Measurements from ENCODE around the gene RIN1.
A peak's percentile ranks its signal among the peaks of the same experiment; 100 is the strongest.

RIN1 gene

GRCh38 chr11:66302656-66303055, 33.6 kb downstream of the RIN1 start:
- no peak for DNase-seq (ENCODE audit: low read depth in 4 of 4, low spot score in 1 of 4)

DNA sequence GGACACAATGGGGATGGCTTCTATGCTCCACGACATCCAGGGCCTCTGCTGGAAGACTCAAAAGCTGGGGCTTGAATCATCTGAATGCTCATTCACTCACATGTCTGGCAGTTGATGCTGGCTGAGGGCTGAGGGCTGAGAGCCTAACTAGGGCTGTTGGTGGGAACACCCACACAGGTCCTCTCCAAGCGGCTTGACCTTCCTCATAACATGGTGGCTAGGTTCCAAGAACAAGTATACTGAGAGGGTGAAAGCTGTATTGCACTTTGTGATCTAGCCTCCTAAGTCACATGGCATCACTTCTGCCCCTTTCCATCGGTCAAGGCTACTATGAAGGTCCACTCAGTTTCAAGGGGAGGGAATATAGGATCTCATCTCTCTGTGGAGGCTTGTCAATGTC, 37.0 kb downstream of the RIN1 start:
- DNase-seq (ENCODE audit: low read depth in 4 of 4, low spot score in 1 of 4) = no peak

DNA sequence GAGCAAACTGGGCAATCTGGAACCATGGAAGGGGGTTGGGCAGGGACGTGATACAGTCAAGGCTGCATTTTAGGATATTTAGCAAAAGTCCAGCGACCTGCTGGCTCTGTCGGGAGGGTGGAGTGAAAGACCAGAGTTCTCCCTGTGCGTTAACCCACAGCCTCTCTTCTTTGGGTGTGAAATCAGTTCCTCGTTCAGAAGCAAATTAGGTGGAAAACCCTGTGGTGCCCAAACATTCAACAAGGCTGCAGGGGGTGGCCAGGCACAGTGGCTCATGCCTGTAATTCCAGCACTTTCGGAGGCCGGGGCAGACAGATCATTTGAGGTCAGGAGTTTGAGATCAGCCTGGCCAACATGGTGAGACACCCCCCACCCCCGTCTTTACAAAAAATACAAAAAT, 38.6 kb downstream of the RIN1 start:
- no peak for DNase-seq (ENCODE audit: low read depth in 4 of 4, low spot score in 1 of 4)

- no peak for DNase-seq (ENCODE audit: low read depth in 4 of 4, low spot score in 1 of 4)
These were observed 41.3 kb downstream of the RIN1 start for GRCh38 chr11:66294626-66295620.

DNA sequence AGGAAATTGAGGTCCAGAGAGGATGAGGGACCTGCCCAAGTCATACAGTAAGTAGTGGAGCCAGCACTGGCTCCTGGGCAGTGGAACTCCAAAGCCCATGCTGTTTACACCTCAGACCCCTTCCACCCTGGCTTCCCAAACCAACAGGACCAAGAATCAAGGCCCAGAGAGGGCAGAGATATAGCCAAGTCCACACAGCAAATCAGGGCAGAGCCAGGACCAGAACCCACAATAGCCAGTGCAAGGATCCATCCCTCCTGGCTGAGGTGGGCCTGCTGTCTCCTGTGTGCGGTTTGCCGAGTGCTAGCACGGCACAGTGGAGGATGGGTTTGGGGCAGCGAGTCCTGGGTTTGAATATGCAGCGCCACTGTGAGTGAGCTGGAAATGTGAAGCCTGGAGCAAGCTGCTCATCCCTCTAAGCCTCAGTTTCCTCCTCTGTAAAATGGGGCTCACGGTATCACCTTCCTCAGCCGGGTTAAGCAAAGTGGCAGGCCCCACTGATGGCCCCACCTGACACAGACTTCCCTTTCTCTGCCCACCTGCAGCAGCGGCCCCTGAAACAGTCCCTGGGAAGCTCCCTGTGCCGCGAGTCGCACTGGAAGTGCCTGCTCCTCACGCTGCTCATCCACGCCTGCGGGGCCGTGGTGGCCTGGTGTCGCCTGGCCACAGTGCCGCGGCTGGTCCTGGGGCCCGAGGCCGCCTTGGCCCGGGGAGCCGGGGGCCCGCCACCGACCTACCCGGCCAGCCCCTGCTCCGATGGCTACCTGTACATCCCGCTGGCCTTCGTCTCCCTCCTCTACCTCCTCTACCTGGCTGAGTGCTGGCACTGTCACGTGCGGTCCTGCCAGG, 42.2 kb downstream of the RIN1 start:
- no peak for DNase-seq (ENCODE audit: low read depth in 4 of 4, low spot score in 1 of 4)

DNA sequence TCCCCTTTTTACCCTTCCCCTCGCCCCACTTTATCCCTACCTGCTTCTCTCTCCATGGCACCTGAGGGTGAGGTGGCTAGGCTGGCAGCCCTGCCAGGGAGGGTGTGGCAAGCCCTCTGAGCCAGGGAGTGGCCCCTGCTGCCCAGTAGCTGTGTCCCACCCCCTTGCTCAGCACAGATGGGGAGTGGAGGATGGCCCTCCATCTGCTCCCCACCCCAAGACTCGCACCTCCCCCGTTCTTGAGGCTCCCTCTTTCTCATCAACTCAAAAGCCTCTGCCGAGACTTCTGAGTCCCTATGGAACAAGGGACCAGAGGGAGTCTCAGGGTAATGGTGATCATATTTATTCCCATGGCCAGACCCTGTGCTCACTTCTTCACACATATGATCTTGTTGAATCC, 42.9 kb downstream of the RIN1 start:
- no peak for DNase-seq (ENCODE audit: low read depth in 4 of 4, low spot score in 1 of 4)

GRCh38 chr11:66292543-66293332, 43.5 kb downstream of the RIN1 start:
- DNase-seq (ENCODE audit: low read depth in 4 of 4, low spot score in 1 of 4) = no peak

DNA sequence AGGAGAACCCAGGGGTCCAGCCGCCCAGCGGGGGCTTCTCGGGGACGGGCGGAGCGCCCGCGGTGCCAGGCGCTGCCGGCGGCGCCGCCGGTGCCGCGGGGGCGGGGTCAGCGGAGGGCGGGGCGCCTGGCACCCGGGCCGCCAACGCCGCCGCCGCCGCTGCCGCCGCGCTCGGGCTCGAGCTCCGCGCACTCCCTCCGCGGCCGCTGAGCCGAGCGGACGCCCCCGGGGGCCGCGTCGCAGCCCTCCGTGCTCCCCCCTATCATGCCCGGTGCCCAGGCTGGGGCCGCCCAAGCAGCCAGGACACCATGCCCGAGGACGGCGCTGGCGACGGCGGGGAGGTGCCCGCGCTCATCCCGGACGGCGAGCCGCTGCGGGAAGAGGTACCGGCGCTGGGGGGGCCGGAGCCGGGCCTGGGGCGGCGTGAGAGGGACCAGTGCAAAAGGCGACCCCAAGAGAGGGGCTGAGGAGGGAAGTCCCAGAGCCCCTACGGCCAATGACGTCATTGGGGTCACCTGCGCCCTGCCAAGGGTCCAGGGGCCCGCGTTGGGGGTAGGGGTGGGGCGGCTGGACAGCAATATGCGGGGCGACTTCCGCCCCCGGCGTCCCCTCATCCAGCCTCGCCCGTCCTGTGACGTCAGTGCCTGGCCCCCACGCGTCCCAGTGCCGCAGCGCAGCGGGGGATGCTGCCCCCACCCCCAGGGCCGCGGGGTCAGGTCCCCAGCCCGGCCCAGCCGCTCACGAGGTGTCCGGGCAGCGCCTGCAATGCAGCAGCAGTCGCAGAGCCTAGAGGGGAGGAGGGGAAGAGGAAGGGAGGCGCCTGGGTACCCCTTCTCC, 44.3 kb downstream of the RIN1 start, which contains the start of gene TMEM151A:
TSS of gene TMEM151A (plus strand) at position 189 of the 837 bp plus-strand sequence. CDS start at position 309, 120 bp downstream.
- DNase-seq (ENCODE audit: low read depth in 4 of 4, low spot score in 1 of 4) = no peak

GRCh38 chr11:66291303-66291705, 44.9 kb downstream of the RIN1 start:
- DNase-seq (ENCODE audit: low read depth in 4 of 4, low spot score in 1 of 4) = no peak

- DNase-seq (ENCODE audit: low read depth in 4 of 4, low spot score in 1 of 4) = no peak
These were observed 46.0 kb downstream of the RIN1 start for GRCh38 chr11:66290330-66290621.

GRCh38 chr11:66289548-66290329, 46.5 kb downstream of the RIN1 start:
- peak; percentile 70 to 77 (median 72) for DNase-seq (ENCODE audit: low read depth in 4 of 4, low spot score in 1 of 4)

DNA sequence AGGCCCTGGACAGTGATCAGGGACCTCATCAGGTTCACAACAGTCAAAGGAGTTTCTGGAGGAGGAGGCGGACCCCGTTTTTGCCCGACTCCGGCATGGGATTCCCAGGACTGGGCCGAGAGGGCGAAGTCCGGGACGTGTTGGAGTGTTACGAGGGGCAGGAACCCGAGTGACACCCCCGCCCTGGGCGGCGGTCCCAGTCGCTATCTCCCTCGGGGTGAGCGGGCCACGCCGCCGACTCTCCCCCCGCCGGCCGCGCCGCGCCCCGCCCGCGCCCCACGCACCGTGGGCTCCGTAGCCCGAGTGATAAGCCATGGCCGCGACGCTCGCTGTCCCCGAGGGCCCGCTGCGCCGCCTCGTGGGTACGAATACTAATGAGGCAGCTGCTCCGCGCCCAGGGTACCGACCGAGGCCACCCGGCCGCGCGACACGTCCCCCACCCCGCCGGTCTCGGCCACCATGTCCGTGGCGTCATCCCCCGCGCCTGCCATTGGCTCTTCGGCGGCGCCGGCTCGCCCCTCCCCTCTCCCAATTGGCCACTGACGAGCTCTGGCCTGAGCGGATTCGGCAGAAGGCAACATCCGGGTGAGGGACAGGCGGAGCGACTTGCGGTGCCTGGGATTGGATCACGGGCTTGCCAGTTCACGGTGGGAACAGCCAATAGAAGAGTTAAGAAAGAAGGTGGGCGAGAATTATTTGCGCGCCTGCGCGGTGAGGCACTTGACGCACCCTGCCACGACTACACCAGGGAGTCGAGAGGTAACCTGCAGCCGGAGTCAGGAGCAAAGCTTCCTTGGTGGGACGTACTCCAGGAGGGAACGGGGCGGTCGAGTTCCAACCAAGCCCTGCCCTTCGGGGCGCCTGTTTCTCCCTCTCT, 47.3 kb downstream of the RIN1 start, which contains the start of gene YIF1A:
TSS of gene YIF1A (minus strand) at position 473 of the 877 bp plus-strand sequence. CDS start at position 315, 158 bp downstream.
- DNase-seq (ENCODE audit: low read depth in 4 of 4, low spot score in 1 of 4) = peak; percentile 87 to 98 (median 93)

DNA sequence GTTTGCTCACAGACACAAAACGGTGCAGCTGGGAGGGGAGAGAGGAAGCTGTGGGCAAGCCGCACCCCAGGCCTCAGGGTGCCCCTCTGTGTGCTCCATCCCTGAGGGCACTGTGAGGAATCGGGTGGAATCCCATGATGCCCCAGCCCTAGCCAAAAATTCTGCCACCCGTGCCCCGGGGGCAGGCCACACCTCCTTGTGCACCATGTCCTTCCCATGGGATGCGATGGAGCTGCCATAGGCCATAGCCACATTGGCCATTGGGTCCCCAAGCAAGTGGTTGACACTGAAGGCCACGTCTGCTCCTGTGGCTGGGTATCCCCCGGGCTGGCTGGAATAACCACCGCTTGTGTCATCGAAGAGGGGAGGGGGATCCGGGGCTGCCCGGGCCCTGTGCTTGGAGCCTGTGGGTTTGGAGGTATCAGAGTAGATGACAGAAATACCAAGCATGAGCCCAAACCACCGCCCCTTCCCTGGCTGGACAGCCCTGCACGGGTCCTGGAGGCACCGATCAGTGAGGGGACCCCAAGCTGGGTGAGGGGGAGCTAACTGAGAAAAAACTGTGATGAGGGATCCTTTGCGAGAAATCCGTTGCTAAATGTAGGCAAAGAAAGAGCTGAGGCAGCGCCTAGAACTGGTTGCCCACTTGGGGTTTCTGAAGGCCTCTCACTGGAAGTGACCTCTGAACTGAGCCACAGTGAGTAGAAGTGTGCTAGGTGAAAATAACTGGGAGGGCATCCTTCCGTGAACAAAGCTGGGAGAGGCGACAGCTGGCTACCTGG, 48.2 kb downstream of the RIN1 start:
- DNase-seq (ENCODE audit: low read depth in 4 of 4, low spot score in 1 of 4) = no peak

DNA sequence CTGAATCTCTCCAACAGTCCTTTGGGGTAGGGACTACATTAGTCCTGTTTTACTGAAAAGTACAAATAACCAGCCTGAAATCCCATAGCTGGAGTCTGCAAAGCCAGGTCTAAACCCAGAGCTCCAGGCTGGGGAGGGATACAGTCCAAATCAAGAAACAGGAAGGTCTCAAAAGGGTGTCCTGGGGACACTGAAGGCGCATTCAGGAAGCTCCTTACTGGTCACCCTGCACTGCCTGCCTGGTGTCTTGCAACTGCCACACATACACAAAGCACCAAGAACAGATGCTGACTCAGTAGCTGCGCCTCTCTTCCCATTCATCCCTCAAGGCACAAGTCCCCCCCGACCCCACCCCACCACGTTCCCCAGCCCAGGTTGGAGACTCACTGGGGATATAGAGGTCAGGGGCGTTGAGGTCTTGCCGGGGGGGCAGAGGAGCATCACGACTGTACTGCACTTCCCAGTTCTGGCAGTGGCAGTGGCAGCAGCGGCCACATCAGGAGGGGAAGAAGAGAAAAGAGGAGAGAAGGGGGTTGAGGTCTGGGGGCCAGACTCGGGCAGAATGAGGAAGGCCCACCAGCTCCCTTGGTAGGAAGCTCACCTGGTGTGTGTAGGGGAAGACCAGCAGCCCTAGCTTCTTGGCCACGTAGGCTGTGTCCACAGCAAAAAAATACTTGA, 48.9 kb downstream of the RIN1 start:
- DNase-seq (ENCODE audit: low read depth in 4 of 4, low spot score in 1 of 4) = no peak

- no peak for DNase-seq (ENCODE audit: low read depth in 4 of 4, low spot score in 1 of 4)
These were observed 49.5 kb downstream of the RIN1 start for GRCh38 chr11:66286699-66287098.

GRCh38 chr11:66285250-66285947, 50.8 kb downstream of the RIN1 start:
- no peak for DNase-seq (ENCODE audit: low read depth in 4 of 4, low spot score in 1 of 4)
